ENCODE measurements around the gene TCP11. TPM values are rescaled to one million over a fixed set of nuclear protein-coding genes. Genes with fewer than 3 reads are reported as not detected.

TCP11 gene
- total RNA-seq, 1 donor from 2014 or later = 0.43 TPM

DNA sequence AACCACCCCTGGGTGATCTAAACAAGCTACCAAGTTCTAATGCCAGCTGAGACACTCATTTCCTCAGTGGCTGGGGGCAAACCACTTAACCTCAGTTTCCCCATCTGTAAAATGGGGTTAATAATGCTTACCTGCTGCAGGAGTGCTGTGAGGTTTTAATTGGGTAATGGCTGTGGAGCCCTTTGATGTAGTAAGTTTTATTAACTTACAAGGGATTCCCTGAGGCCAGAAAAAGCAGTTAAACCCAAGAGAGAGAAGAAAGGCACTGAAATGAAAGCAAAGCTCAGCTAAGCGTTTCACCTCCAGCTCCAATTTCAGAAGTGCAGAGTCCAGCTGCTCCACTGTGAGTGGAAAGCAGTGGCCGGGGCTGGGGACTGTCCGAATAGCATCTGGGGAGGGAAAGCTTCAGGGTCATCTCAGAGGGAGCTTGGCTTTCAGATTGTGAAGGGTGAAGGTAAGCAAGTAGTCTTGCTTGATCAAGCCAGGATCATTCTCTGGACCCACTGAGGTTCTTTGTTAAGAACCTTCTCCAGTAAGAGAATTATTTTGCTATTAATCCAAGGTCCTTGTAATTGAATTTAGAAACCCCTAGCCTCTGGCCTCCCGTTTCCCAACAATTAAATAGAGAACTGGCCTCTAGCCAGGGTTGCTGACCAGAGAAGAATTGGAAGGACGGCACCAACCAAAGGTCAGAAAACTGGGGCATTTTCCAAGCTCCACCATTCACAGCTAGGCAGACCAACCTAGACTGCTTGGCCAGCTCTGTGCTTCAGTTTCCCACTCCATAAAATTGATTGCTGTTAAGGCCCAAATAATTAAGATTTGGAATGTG lies 20.9 kb upstream of the TCP11 start:
- DNase-seq (ENCODE audit: low spot score in 2 of 2) = no peak
- Histone ChIP-seq H3K4me1 (peaks cover 0 to 27% of the 10 kb centered on the region in 2 donors), H3K4me3 (peak overlapping the region in 1 of 2 donors; percentile 14), H3K27ac (peak overlapping the region; percentile 58 to 68), H3K27me3 (no peaks in the 10 kb centered on the region), H3K36me3 (no peaks in the 10 kb centered on the region), H3K9me3 (no peaks in the 10 kb centered on the region)
- intact Hi-C loops (cut with DNase I) = no loop called here
- TF ChIP-seq, protein P1, sequence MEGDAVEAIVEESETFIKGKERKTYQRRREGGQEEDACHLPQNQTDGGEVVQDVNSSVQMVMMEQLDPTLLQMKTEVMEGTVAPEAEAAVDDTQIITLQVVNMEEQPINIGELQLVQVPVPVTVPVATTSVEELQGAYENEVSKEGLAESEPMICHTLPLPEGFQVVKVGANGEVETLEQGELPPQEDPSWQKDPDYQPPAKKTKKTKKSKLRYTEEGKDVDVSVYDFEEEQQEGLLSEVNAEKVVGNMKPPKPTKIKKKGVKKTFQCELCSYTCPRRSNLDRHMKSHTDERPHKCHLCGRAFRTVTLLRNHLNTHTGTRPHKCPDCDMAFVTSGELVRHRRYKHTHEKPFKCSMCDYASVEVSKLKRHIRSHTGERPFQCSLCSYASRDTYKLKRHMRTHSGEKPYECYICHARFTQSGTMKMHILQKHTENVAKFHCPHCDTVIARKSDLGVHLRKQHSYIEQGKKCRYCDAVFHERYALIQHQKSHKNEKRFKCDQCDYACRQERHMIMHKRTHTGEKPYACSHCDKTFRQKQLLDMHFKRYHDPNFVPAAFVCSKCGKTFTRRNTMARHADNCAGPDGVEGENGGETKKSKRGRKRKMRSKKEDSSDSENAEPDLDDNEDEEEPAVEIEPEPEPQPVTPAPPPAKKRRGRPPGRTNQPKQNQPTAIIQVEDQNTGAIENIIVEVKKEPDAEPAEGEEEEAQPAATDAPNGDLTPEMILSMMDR (IDR thresholded peaks at IDR 0.05) = no peak

DNA sequence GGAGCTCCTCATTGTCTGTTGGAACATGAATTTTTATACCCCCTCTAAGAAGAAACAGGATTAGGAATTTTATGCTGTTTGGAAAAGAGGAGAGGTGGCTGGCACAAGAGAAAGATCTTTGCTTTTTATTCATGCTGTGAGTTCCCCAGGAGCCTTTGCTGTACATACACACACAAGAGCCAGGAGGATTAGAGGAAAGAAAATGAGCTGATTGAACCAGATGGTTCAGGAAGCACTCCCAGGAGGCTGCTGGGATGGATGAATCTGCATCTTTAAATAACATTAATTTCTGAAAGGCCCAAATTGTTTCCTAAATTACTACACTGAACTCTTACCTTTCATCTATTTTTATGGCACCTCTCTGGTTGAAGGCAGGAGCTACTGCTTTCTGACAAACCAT lies 20.1 kb upstream of the TCP11 start:
- Histone ChIP-seq H3K36me3 (no peaks in the 10 kb centered on the region), H3K27ac (peak overlapping the region; percentile 58 to 68)
- intact Hi-C loops (cut with DNase I) = no loop called here

DNA sequence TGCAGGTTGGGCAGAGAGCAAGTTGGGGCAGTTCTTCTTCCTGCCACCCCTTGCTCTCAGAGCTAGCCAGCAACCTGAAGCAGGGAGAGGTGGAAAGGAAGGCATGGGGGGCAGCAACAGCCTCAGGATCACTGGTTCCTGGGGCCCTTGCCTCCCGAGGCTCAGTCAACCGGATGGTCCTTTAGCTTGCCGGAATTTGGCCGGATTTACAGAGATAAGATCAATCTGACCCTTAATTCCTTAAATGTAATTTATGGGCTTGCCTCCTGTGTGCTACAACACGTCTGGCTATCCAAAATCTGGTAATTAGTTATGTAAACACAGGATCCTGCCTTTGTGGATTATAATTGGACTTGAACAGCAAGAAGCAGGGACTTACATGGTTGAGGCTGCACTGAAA lies 19.5 kb upstream of the TCP11 start:
- Histone ChIP-seq H3K27ac (peak overlapping the region in 1 of 2 donors; percentile 68), H3K4me1 (peaks cover 0 to 25% of the 10 kb centered on the region in 2 donors), H3K27me3 (no peaks in the 10 kb centered on the region), H3K36me3 (no peaks in the 10 kb centered on the region), H3K9me3 (no peaks in the 10 kb centered on the region), H3K4me3 (no peak overlapping the region)
- DNase-seq (ENCODE audit: low spot score in 2 of 2) = no peak
- intact Hi-C loops (cut with DNase I) = no loop called here
- TF ChIP-seq, protein P1 (IDR thresholded peaks at IDR 0.05) = no peak

More for the DNA sequence above, 20.1 kb upstream of the TCP11 start:
- no peaks in the 10 kb centered on the region for H3K27me3 ChIP-seq
- H3K4me1 ChIP-seq = peaks cover 0 to 27% of the 10 kb centered on the region in 2 donors
- H3K4me3 ChIP-seq = no peak overlapping the region
- no peak for DNase-seq (ENCODE audit: low spot score in 2 of 2)
- no peaks in the 10 kb centered on the region for H3K9me3 ChIP-seq
- TF ChIP-seq, protein P1 (IDR thresholded peaks at IDR 0.05) = no peak

DNA sequence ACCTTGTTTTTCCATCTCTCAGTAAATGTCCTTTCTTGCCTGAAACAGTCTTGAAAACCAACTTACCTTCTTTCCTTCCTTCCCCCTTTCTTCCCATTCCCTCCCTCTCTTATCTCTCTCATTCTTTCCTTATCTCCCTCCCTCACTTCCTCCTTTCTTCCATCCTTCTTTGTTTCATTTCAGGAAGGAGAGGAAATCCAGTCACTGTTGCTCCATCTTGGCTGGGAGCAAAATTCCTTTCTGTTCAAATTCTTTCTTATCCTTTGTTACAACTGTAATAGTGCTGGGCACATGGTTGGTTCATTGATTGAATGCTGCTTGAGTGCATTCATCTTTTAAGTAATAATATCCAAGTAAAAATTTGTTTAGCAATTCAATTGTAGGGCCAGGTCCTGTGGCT lies 17.4 kb upstream of the TCP11 start:
- no peak for DNase-seq (ENCODE audit: low spot score in 2 of 2)
- TF ChIP-seq, protein P1 (IDR thresholded peaks at IDR 0.05) = no peak
- no peaks in the 10 kb centered on the region for H3K27me3 ChIP-seq
- peak overlapping the region; percentile 6 to 35 for H3K27ac ChIP-seq
- intact Hi-C loops (cut with DNase I) = loop anchor here (10.0 kb wide), 1 partner anchor 326 kb away; no protein-coding TSS in a partner anchor
- peaks cover 0 to 33% of the 10 kb centered on the region in 2 donors for H3K4me1 ChIP-seq
- H3K9me3 ChIP-seq = no peaks in the 10 kb centered on the region
- H3K36me3 ChIP-seq = no peaks in the 10 kb centered on the region
- no peak overlapping the region for H3K4me3 ChIP-seq

DNA sequence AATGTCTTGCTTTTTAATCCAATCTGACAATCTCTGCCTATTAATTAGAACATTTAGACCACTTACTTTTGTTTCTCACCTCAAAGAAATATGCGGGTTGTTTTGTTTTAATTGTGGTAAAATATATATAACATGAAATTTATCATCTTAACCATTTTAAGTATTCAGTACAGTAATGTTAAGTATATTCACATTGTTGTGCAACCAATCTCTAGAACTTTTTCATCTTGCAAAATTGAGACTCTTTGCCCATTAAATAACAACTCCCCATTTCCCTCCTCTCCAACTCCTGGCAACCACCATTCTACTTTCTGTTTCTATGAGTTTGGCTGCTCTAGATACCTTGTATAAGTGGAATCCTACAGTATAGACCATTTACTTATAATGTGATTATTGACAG lies 13.8 kb upstream of the TCP11 start:
- Histone ChIP-seq H3K27ac (peak overlapping the region; percentile 12 to 63), H3K36me3 (no peaks in the 10 kb centered on the region), H3K9me3 (no peaks in the 10 kb centered on the region), H3K4me3 (no peak overlapping the region), H3K27me3 (no peaks in the 10 kb centered on the region), H3K4me1 (peaks cover 0 to 19% of the 10 kb centered on the region in 2 donors)
- no peak for DNase-seq (ENCODE audit: low spot score in 2 of 2)
- intact Hi-C loops (cut with DNase I) = loop anchor here (10.0 kb wide), 1 partner anchor 330 kb away; no protein-coding TSS in a partner anchor
- TF ChIP-seq, protein P1 (IDR thresholded peaks at IDR 0.05) = no peak
